Measurements from ENCODE around the gene TOB2. TPM values are rescaled to one million over a fixed set of nuclear protein-coding genes. Genes with fewer than 3 reads are reported as not detected.

Gene TOB2
- total RNA-seq, 1 donor: 29.0 TPM

GRCh38 chr22:41478891-41479521 lies 32.4 kb upstream of the TOB2 start:
- Histone ChIP-seq H3K79me2 (ENCODE audit: insufficient read depth, low read length) (peaks cover 71% of the 10 kb centered on the region), H3K27ac (ENCODE audit: low read depth, low read length) (peak overlapping the region; percentile 85), H3K9me3 (ENCODE audit: low read depth, low read length) (no peaks in the 10 kb centered on the region), H2AFZ (ENCODE audit: low read length) (no peak overlapping the region), H3K36me3 (ENCODE audit: insufficient read depth, low read length) (no peaks in the 10 kb centered on the region), H3K4me3 (ENCODE audit: insufficient read depth, low read length) (peak overlapping the region; percentile 15), H3K4me2 (ENCODE audit: insufficient read depth, low read length) (peak overlapping the region; percentile 61), H3K4me1 (ENCODE audit: insufficient read depth, low read length) (peaks cover 53% of the 10 kb centered on the region), H4K20me1 (ENCODE audit: insufficient read depth, low read length) (peaks cover 48% of the 10 kb centered on the region), H3K27me3 (ENCODE audit: insufficient read depth, low read length) (no peaks in the 10 kb centered on the region)
- no peak for TF ChIP-seq CTCF (IDR thresholded peaks at IDR 0.05; ENCODE audit: extremely low read depth, low read depth, low read length)
- peak; percentile 75 for DNase-seq (ENCODE audit: insufficient read length, low spot score, missing footprints)

- DNase-seq (ENCODE audit: insufficient read length, low spot score, missing footprints): no peak
- no peaks in the 10 kb centered on the region for H3K9me3 ChIP-seq (ENCODE audit: low read depth, low read length)
- H3K27me3 ChIP-seq (ENCODE audit: insufficient read depth, low read length): no peaks in the 10 kb centered on the region
- H3K27ac ChIP-seq (ENCODE audit: low read depth, low read length): peak overlapping the region; percentile 85
- H3K4me2 ChIP-seq (ENCODE audit: insufficient read depth, low read length): no peak overlapping the region
- H3K36me3 ChIP-seq (ENCODE audit: insufficient read depth, low read length): no peaks in the 10 kb centered on the region
- no peak for TF ChIP-seq CTCF (IDR thresholded peaks at IDR 0.05; ENCODE audit: extremely low read depth, low read depth, low read length)
- H3K4me3 ChIP-seq (ENCODE audit: insufficient read depth, low read length): no peak overlapping the region
- H2AFZ ChIP-seq (ENCODE audit: low read length): no peak overlapping the region
- peaks cover 48% of the 10 kb centered on the region for H4K20me1 ChIP-seq (ENCODE audit: insufficient read depth, low read length)
- H3K79me2 ChIP-seq (ENCODE audit: insufficient read depth, low read length): peaks cover 71% of the 10 kb centered on the region
- peaks cover 49% of the 10 kb centered on the region for H3K4me1 ChIP-seq (ENCODE audit: insufficient read depth, low read length)
Observed at GRCh38 chr22:41478473-41478872, 31.9 kb upstream of the TOB2 start.

GRCh38 chr22:41474872-41475451 lies 28.4 kb upstream of the TOB2 start:
- no peaks in the 10 kb centered on the region for H3K36me3 ChIP-seq (ENCODE audit: insufficient read depth, low read length)

More at GRCh38 chr22:41474872-41475451, 28.4 kb upstream of the TOB2 start:
- Histone ChIP-seq H3K9me3 (ENCODE audit: low read depth, low read length) (no peaks in the 10 kb centered on the region), H3K4me2 (ENCODE audit: insufficient read depth, low read length) (no peak overlapping the region), H4K20me1 (ENCODE audit: insufficient read depth, low read length) (peaks cover 21% of the 10 kb centered on the region), H3K27ac (ENCODE audit: low read depth, low read length) (no peak overlapping the region), H3K27me3 (ENCODE audit: insufficient read depth, low read length) (no peaks in the 10 kb centered on the region), H3K4me3 (ENCODE audit: insufficient read depth, low read length) (no peak overlapping the region), H2AFZ (ENCODE audit: low read length) (no peak overlapping the region), H3K4me1 (ENCODE audit: insufficient read depth, low read length) (peaks cover 18% of the 10 kb centered on the region), H3K79me2 (ENCODE audit: insufficient read depth, low read length) (peaks cover 85% of the 10 kb centered on the region)
- DNase-seq (ENCODE audit: insufficient read length, low spot score, missing footprints): no peak
- no peak for TF ChIP-seq CTCF (IDR thresholded peaks at IDR 0.05; ENCODE audit: extremely low read depth, low read depth, low read length)
